Thyroid gland (tissue), 4 donors: ENCODE data around the gene SLC10A6.

Source experiments
- CTCF ChIP-seq, 6 experiments: fragments of 200-600 bp in 3 of 6; fragments of 450-650 bp in 3 of 6; sonication (generic) in 3 of 6; IDR thresholded peaks; one replicate each; pipeline ENCODE4 v1.5.1; 2016 to 2019; ENCODE audit warnings: antibody characterized with exemption in 6 of 6, mild to moderate bottlenecking in 2 of 6, inconsistent platforms in 1 of 6, moderate library complexity in 1 of 6
- POLR2A ChIP-seq, 2 donors: fragments of 450-650 bp; IDR thresholded peaks; one replicate each; pipeline ENCODE4 v1.6.1; 2017; ENCODE audit warnings: antibody characterized with exemption in 2 of 2, mild to moderate bottlenecking in 2 of 2, moderate library complexity in 1 of 2

- no peak for TF ChIP-seq CTCF (IDR thresholded peaks at IDR 0.05)
- no peak for TF ChIP-seq POLR2A (IDR thresholded peaks at IDR 0.05)
Observed at GRCh38 chr4:86878640-86879039, 29.5 kb upstream of the SLC10A6 start.
